Measurements from ENCODE around the gene HEMK1.

The HEMK1 gene

GRCh38 chr3:50557106-50557505 lies 12.2 kb upstream of the HEMK1 start:
- H3K4me3 ChIP-seq (ENCODE audit: low read length) = no peak overlapping the region
- TF ChIP-seq CTCF (conservative IDR thresholded peaks at IDR 0.05; ENCODE audit: low read length) = no peak
- no peak for DNase-seq (ENCODE audit: low read depth)

DNA sequence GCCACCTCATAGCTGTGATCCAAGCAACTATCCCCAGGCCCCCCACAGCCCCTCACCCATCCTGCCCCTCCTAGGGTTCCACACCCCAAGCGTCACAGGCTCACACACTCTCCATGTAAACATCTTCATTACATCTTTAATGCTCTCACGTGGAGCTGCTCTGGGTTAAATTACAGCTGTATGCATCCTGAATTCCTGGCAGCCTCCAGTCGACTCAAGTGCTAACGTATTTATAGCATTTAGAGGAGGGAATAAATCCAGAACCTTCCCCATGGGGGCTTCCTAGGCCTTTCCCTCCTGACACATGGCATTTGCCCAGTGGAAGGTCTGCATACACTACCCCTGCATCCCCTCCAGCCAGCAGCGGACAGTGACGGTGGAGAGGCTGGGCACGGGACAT lies 11.4 kb upstream of the HEMK1 start:
- DNase-seq (ENCODE audit: low read depth) = no peak
- H3K4me3 ChIP-seq (ENCODE audit: low read length) = no peak overlapping the region
- TF ChIP-seq CTCF (conservative IDR thresholded peaks at IDR 0.05; ENCODE audit: low read length) = no peak

- H3K4me3 ChIP-seq (ENCODE audit: low read length) = no peak overlapping the region
- TF ChIP-seq CTCF (conservative IDR thresholded peaks at IDR 0.05; ENCODE audit: low read length) = no peak
- no peak for DNase-seq (ENCODE audit: low read depth)
Observed at GRCh38 chr3:50559702-50560101, 9.6 kb upstream of the HEMK1 start.

DNA sequence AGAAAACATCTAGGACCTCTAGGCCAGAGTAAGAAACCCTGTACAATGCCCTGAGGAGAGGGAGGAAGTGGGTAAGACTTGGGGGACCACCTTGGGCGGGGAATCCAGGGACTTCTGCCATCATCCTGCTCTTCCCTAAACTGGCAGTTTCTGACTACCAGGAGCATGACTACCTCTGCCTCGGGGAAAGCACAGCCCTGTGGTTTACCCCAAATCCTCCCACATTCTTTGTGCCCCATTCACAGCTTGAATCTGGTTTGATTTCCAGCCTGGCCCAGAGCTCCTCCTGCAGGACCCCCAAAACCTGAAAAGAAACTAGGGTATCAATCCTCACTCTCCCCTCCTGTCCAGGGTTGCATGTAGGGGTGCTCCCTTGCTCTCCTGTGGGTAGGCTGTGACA lies 6.5 kb upstream of the HEMK1 start:
- DNase-seq (ENCODE audit: low read depth) = peak; percentile 83
- TF ChIP-seq CTCF (conservative IDR thresholded peaks at IDR 0.05; ENCODE audit: low read length) = peak; percentile 30
- no peak overlapping the region for H3K4me3 ChIP-seq (ENCODE audit: low read length)

GRCh38 chr3:50563867-50564266 lies 5.5 kb upstream of the HEMK1 start:
- DNase-seq (ENCODE audit: low read depth) = no peak
- no peak for TF ChIP-seq CTCF (conservative IDR thresholded peaks at IDR 0.05; ENCODE audit: low read length)
- H3K4me3 ChIP-seq (ENCODE audit: low read length) = no peak overlapping the region

DNA sequence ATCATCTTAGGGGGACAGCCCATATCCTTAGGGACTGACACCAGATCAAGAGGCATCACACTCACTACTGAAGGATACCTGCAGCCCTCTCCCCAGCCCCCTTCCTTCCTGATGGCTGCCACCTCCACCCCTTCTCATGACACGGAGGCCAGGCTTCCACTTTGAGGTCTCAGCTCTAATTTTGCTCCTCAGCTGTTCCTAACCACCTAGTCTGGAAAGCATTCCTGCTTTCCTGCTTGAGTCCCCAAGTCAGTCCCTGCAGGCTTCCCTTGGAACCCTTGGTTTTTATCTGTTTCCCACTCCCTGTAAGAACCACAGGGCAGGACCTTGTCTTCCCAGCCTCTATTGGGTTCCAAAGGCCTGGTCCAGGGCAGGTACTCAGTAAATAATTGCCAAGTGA lies 5.0 kb upstream of the HEMK1 start:
- no peak overlapping the region for H3K4me3 ChIP-seq (ENCODE audit: low read length)
- no peak for DNase-seq (ENCODE audit: low read depth)
- no peak for TF ChIP-seq CTCF (conservative IDR thresholded peaks at IDR 0.05; ENCODE audit: low read length)

- DNase-seq (ENCODE audit: low read depth) = no peak
- TF ChIP-seq CTCF (conservative IDR thresholded peaks at IDR 0.05; ENCODE audit: low read length) = no peak
- peak overlapping the region; percentile 70 for H3K4me3 ChIP-seq (ENCODE audit: low read length)
Observed at GRCh38 chr3:50567011-50567385, 2.3 kb upstream of the HEMK1 start.
